Anterior cingulate cortex (tissue), 58 donors: ENCODE data around the gene TGM6.

Source experiments
- DNase-seq, 58 donors: peaks; one replicate each; lab custom pipeline; 2025; lab: John Stamatoyannopoulos, UW

Gene TGM6

GRCh38 chr20:2380601-2381000 lies at the start of gene TGM6:
Gene TGM6, plus strand, starts transcription at chr20:2380901. Its CDS starts 68 bp downstream, at chr20:2380969.
- DNase-seq: no peak

- DNase-seq: no peak
These were observed 49.6 kb upstream of the TGM6 start for GRCh38 chr20:2331106-2331505.

GRCh38 chr20:2331901-2332565 lies 48.7 kb upstream of the TGM6 start:
- no peak for DNase-seq

GRCh38 chr20:2332711-2333110 lies 48.0 kb upstream of the TGM6 start:
- DNase-seq: no peak

GRCh38 chr20:2333821-2334220 lies 46.9 kb upstream of the TGM6 start:
- no peak for DNase-seq

GRCh38 chr20:2335096-2335870 lies 45.4 kb upstream of the TGM6 start:
- DNase-seq: no peak

- no peak for DNase-seq
These were observed 44.2 kb upstream of the TGM6 start for GRCh38 chr20:2336471-2336870.

- no peak for DNase-seq
These were observed 43.6 kb upstream of the TGM6 start for GRCh38 chr20:2337142-2337541.

- no peak for DNase-seq
These were observed 42.2 kb upstream of the TGM6 start for GRCh38 chr20:2338411-2339066.

- no peak for DNase-seq
These were observed 40.6 kb upstream of the TGM6 start for GRCh38 chr20:2340136-2340535.

GRCh38 chr20:2340823-2341222 lies 39.9 kb upstream of the TGM6 start:
- no peak for DNase-seq

- no peak for DNase-seq
These were observed 39.4 kb upstream of the TGM6 start for GRCh38 chr20:2341336-2341735.

GRCh38 chr20:2342243-2342642 lies 38.5 kb upstream of the TGM6 start:
- DNase-seq: no peak

GRCh38 chr20:2346188-2346587 lies 34.5 kb upstream of the TGM6 start:
- DNase-seq: no peak

- no peak for DNase-seq
These were observed 32.4 kb upstream of the TGM6 start for GRCh38 chr20:2348336-2348735.

- DNase-seq: no peak
These were observed 30.9 kb upstream of the TGM6 start for GRCh38 chr20:2349801-2350200.

GRCh38 chr20:2350606-2351005 lies 30.1 kb upstream of the TGM6 start:
- no peak for DNase-seq

GRCh38 chr20:2353231-2353630 lies 27.5 kb upstream of the TGM6 start:
- DNase-seq: no peak

- DNase-seq: no peak
These were observed 23.6 kb upstream of the TGM6 start for GRCh38 chr20:2357114-2357513.

GRCh38 chr20:2358006-2358405 lies 22.7 kb upstream of the TGM6 start:
- no peak for DNase-seq

- no peak for DNase-seq
These were observed 19.6 kb upstream of the TGM6 start for GRCh38 chr20:2361035-2361593.
